Stimulated activated naive CD8-positive, alpha-beta T cell treated with anti-CD3 and anti-CD28 coated beads, Interleukin-15, Interleukin-2, amounts not matched to agents 100 U/mL and 50 U/mL, for 24 hours (primary cell): Measurements from ENCODE around the gene CALHM2.
"Not testable (repeated sequence)": the region's sequence is repeated elsewhere in the genome, so short reads cannot be mapped to it uniquely, and the experiment has no call there.

Experiments used
- ATAC-seq: fragments of 150-1000 bp; cut with Tn5 transposase; one replicate; pipeline ENCODE4 v1.10.0; 2021
- DNase-seq: peaks from one replicate; pipeline ENCODE4 v3.0.0; 2021

CALHM2 gene

GRCh38 chr10:103449208-103450144 lies 2.7 kb downstream of the CALHM2 start:
- DNase-seq (no peak), ATAC-seq (no peak)

DNA sequence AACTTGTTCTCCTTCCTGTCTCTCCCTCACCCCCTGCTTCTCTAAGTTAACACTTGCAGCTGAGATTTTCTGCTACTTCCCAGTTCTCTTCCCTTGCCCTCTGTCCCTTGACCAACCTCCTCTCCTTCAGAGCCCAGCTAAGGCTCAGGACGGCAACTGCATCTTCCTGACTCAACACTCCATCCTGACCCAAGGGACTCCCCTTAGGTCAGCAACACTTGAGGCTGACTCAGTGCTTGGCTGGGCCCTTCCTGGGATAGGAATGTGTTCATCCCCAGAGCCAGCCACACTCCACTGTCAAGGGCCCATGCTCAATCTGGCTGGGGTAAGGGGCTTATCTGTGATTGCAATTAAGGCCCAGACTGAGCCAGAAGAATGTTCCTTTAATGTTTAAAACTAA lies 3.4 kb downstream of the CALHM2 start:
- no peak for ATAC-seq

DNA sequence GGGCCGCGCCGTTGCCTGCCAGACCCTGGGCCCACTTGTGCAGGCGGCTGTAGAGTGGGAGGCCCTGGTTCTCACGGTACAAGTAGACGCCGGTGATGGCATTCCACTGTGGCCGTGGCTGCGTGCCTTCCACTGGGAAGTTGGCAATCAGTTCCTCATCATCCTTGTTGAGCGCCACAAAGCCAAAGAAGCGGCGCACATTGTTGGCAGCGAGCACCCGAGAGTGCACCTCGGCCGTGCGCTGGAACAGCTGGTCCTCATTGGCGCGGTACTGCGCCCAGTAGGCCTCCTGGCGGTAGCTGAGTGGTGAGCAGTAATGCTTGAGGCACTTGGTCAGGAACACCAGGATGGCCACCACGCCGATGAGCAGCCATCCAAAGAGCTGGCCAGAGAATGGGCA lies 5.0 kb downstream of the CALHM2 start:
- no peak for DNase-seq
- no peak for ATAC-seq

More for the DNA sequence above, 3.4 kb downstream of the CALHM2 start:
- DNase-seq: no peak

- DNase-seq: no peak
Measured at GRCh38 chr10:103445767-103446567, 6.2 kb downstream of the CALHM2 start.

GRCh38 chr10:103445366-103445765 lies 6.8 kb downstream of the CALHM2 start:
- ATAC-seq: no peak
- no peak for DNase-seq

More at GRCh38 chr10:103445767-103446567, 6.2 kb downstream of the CALHM2 start:
- ATAC-seq: no peak

DNA sequence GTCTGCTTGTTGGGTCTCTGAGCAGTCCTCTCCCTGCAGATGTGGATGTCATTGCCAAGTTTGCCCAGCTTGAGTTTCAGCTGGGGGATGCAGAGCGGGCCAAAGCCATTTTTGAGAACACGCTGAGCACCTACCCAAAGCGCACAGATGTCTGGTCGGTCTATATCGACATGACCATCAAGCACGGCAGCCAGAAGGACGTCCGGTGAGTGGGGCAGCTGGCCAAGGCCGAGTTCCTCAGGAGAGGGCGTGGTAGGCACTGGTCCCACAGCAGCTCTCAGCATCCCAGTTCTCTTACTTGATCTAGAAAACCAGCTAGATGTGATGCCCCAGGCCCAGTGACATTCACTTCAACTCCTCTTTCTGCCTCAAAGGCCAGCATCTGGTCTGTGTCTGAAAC lies 7.7 kb downstream of the CALHM2 start:
- no peak for ATAC-seq
- DNase-seq: no peak

- ATAC-seq: no peak
- no peak for DNase-seq
Measured at GRCh38 chr10:103443475-103444185, 8.5 kb downstream of the CALHM2 start.

DNA sequence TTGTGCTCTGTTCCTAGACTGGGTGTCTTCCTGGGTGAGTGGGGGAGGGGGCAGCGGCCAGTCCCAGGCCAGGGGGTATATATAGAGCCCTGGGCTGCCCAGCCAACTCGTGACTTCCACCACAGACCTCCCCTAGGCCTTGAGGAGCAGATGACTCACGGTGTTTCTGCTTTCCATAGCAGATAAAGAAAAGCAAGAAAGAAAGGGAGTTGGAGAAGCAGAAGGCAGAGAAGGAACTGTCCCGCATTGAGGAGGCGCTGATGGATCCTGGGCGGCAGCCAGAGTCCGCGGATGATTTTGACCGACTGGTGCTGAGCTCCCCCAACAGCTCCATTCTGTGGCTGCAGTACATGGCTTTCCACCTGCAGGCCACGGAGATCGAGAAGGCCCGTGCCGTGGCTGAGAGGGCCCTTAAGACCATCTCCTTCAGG lies 10.1 kb downstream of the CALHM2 start:
- no peak for ATAC-seq
- no peak for DNase-seq

DNA sequence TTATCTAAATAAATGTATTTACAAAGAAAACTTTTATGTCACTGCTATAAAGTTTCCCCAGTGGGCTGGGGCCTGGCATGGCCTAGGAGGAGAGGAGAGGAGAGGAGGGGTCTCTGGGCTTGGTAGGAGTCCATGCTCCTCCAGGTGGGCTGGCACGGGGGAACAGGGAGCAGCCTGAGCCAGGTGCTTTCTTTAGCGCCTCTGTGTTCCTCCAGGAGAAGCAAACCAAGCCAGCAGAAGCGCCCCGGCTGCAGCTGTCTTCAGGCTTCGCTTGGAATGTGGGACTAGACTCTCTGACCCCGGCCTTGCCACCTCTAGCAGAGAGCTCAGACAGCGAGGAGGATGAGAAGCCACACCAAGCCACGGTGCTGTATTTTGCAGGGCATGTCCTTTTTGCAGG lies 10.6 kb downstream of the CALHM2 start:
- DNase-seq (no peak), ATAC-seq (no peak)

GRCh38 chr10:103441206-103441605 lies 11.0 kb downstream of the CALHM2 start:
- ATAC-seq: no peak

DNA sequence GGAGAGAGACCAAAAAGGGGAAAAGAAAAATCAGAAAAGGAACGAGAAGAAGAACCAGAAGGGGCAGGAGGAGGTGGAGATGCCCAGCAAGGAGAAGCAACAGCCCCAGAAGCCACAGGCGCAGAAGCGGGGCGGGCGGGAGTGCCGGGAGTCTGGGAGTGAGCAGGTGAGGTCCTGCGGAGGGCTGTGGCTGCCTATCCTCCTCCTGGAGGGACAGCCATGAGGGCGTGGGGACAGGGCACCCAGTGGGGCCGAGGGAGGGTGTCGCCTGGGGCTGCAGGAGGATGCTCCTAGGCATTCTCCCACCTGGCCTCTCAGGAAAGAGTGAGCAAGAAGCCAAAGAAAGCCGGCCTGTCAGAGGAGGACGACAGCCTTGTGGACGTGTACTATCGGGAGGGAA lies 11.8 kb downstream of the CALHM2 start:
- no peak for ATAC-seq
- no peak for DNase-seq

More at GRCh38 chr10:103441206-103441605, 11.0 kb downstream of the CALHM2 start:
- DNase-seq: no peak

DNA sequence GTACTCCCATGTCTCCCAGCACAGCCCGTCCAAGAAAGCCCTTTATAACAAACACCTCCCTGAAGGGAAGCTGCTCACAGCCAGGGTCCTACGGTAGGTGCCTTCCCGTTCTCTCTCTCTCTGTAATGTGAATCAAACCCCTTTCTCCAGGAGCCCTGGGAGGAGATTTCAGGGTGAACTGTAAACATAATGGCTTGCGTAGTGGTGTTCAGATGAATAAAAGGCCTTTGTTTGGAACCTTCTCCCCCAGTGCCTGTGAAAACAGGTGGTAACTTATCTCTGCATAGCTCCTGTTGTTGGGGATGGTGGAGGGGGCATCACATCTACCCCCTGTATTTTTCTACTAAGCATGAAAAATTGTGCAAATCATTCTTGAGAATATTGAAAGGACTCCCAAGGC lies 12.4 kb downstream of the CALHM2 start:
- DNase-seq (no peak), ATAC-seq (no peak)

GRCh38 chr10:103433858-103434257 lies 18.3 kb downstream of the CALHM2 start:
- ATAC-seq (no peak), DNase-seq (no peak)

DNA sequence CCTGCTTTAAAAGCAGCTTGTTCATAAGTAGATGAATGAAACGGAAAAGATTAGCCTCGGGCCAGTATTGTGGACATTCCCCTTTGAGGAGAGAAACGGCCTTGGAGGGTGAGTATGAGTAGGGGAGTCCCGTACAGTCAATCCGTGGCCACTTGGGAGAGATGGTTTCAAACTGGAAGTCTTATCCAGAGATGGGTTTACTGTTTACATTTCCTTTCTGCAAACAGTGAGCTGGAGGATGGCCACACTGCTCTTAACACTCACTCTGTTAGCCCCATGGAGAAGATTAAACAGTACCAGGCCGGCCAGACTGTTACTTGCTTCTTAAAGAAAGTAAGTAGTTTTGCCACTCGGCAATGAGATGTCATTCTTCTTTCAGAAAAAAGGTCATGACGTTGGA lies 20.3 kb downstream of the CALHM2 start:
- ATAC-seq: no peak
- no peak for DNase-seq

- ATAC-seq: no peak
Measured at GRCh38 chr10:103429647-103430046, 22.5 kb downstream of the CALHM2 start.

DNA sequence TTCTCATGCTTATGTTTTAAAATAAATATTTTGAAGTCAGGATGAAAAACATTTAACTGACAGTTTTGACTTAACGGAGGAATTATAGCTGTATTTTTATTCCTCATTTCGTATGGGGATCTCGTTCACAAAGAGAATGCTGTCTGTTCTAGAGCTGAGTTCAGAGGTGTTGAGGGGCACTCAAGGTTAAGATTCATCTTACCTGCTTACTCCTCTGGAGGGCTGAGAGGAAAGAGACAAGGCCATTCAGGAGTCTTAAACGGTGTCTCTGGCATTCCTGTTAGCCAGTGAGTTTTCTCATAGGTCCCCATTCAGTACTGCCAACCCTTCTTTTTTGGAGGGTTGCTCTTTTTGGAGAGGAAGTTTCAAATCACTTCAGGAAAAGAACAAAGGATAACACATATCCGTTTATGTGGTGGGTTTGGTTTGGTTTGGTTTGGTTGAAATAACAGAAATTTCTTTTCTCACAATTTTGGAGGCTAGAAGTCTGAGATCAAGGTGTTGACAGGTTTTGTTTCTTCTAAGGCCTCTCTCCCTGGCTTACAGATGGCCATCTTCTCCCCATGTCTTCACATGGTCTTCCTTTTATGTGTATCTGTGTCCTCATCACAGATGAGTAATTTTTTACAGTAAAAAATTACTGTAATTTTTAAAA lies 23.1 kb downstream of the CALHM2 start:
- ATAC-seq: no peak

More at GRCh38 chr10:103429647-103430046, 22.5 kb downstream of the CALHM2 start:
- no peak for DNase-seq

GRCh38 chr10:103427866-103428265 lies 24.3 kb downstream of the CALHM2 start:
- DNase-seq (no peak), ATAC-seq (no peak)

More for the DNA sequence above, 23.1 kb downstream of the CALHM2 start:
- DNase-seq: no peak

- ATAC-seq (no peak), DNase-seq (no peak)
Measured at GRCh38 chr10:103423748-103424147, 28.4 kb downstream of the CALHM2 start.

DNA sequence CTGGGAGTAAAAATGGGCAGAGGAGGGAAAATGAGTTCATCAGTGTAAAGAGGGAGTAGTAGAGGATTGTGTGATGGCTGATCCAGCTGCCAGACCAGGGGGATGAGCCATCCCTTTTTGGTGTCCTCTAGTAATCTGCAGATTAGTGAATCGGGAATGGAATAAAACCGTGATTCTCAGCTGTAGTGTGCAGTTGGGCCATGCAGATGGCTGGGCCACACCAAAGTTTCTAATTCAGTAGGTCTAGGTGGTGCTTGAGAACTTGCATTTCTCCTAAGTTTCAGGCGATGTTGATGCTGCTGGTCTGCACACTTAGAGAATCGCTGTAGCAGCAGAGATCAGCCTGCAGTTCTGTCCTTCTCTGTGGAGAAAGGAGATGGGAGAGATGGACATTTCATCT lies 33.1 kb downstream of the CALHM2 start:
- no peak for ATAC-seq
- no peak for DNase-seq

DNA sequence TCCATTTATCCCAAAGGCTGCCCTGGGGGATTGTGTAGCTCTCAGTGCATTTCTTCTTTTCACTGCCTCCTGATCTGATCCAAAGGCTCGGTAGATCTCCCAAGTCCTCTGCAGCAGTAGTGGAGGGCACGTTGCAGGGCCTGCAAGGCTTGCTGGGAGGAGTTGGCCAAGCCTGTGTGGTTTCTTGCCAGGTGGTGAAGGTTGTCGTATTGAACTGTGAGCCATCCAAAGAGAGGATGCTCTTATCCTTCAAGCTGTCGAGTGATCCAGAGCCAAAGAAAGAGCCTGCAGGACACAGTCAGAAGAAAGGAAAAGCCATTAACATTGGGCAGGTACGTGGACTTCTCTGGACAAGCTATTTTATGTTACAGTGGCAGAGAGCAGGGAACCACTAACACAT lies 34.6 kb downstream of the CALHM2 start:
- DNase-seq (no peak), ATAC-seq (no peak)

GRCh38 chr10:103417148-103417469 lies 35.1 kb downstream of the CALHM2 start:
- DNase-seq, ATAC-seq: not testable (repeated sequence)
